ENCODE measurements around the gene SLC7A4. TPM values are rescaled to one million over a fixed set of nuclear protein-coding genes. Genes with fewer than 3 reads are reported as not detected.
A peak's percentile ranks its signal among the peaks of the same experiment; 100 is the strongest.
"Not testable (repeated sequence)": the region's sequence is repeated elsewhere in the genome, so short reads cannot be mapped to it uniquely, and the experiment has no call there.

The SLC7A4 gene
- polyA plus RNA-seq, 1 experiment = 0.29 TPM

- ChIA-PET POLR2A (no interaction called here), CTCF (interaction anchor here (1.0 to 1.3 kb wide), 2 partner anchors 14 to 126 kb away, joined by 3 read pairs; no protein-coding TSS in a partner anchor)
- Histone ChIP-seq H3K27me3 (ENCODE audit: control insufficient read depth, insufficient read depth, low read length) (no peaks in the 10 kb centered on the region), H3K36me3 (ENCODE audit: control insufficient read depth, insufficient read depth, low read length) (0 out of 2 replicates have a peak, but pooled peaks cover 2% of the 10 kb centered on the region), H3K4me3 (ENCODE audit: low read depth, low read length) (no peak overlapping the region)
- TF ChIP-seq CTCF (IDR thresholded peaks at IDR 0.05; ENCODE audit: insufficient read depth, low read depth, low read length) = no peak
- DNase-seq (ENCODE audit: low read depth) = no peak
Measured at GRCh38 chr22:21010426-21011113, 21.8 kb downstream of the SLC7A4 start.

- DNase-seq (ENCODE audit: low read depth) = no peak
- no peaks in the 10 kb centered on the region for H3K27me3 ChIP-seq (ENCODE audit: control insufficient read depth, insufficient read depth, low read length)
- ChIA-PET CTCF (interaction anchor here (1.0 to 1.3 kb wide), 2 partner anchors 14 to 125 kb away, joined by 3 read pairs; no protein-coding TSS in a partner anchor), POLR2A (no interaction called here)
- H3K36me3 ChIP-seq (ENCODE audit: control insufficient read depth, insufficient read depth, low read length) = 0 out of 2 replicates have a peak, but pooled peaks cover 2% of the 10 kb centered on the region
- TF ChIP-seq CTCF (IDR thresholded peaks at IDR 0.05; ENCODE audit: insufficient read depth, low read depth, low read length) = no peak
- H3K4me3 ChIP-seq (ENCODE audit: low read depth, low read length) = no peak overlapping the region
Measured at GRCh38 chr22:21009638-21010425, 22.5 kb downstream of the SLC7A4 start.

- CTCF ChIA-PET = interaction anchor here (1.3 kb wide), 1 partner anchor 15 kb away, joined by 3 read pairs; no protein-coding TSS in a partner anchor
- DNase-seq (ENCODE audit: low read depth); H3K4me3 ChIP-seq (ENCODE audit: low read depth, low read length); POLR2A ChIA-PET; H3K27me3 ChIP-seq (ENCODE audit: control insufficient read depth, insufficient read depth, low read length); H3K36me3 ChIP-seq (ENCODE audit: control insufficient read depth, insufficient read depth, low read length): not testable (repeated sequence)
Measured at GRCh38 chr22:21009208-21009607, 23.2 kb downstream of the SLC7A4 start.

GRCh38 chr22:21003782-21004181 lies 28.6 kb downstream of the SLC7A4 start:
- H3K27me3 ChIP-seq (ENCODE audit: control insufficient read depth, insufficient read depth, low read length) = no peaks in the 10 kb centered on the region
- DNase-seq (ENCODE audit: low read depth) = no peak
- no peak overlapping the region for H3K4me3 ChIP-seq (ENCODE audit: low read depth, low read length)
- ChIA-PET CTCF (interaction anchor here (0.9 to 2.3 kb wide), 2 partner anchors 16 to 99 kb away, joined by 4 to 10 read pairs; no protein-coding TSS in a partner anchor), POLR2A (no interaction called here)
- peaks cover 12% of the 10 kb centered on the region for H3K36me3 ChIP-seq (ENCODE audit: control insufficient read depth, insufficient read depth, low read length)
- no peak for TF ChIP-seq CTCF (IDR thresholded peaks at IDR 0.05; ENCODE audit: insufficient read depth, low read depth, low read length)

- TF ChIP-seq CTCF (IDR thresholded peaks at IDR 0.05; ENCODE audit: insufficient read depth, low read depth, low read length) = no peak
- DNase-seq (ENCODE audit: low read depth) = peak; percentile 59
- Histone ChIP-seq H3K4me3 (ENCODE audit: low read depth, low read length) (peak within 1 kb of the TSS; percentile 71), H3K36me3 (ENCODE audit: control insufficient read depth, insufficient read depth, low read length) (peaks cover 17% of the 10 kb centered on the region), H3K27me3 (ENCODE audit: control insufficient read depth, insufficient read depth, low read length) (no peaks in the 10 kb centered on the region)
- ChIA-PET CTCF (interaction anchor here (0.7 to 2.3 kb wide), 10 partner anchors 12 to 116 kb away, joined by 3 to 10 read pairs (median 4); partner anchors contain the start of genes LZTR1 and P2RX6), POLR2A (interaction anchor here (0.7 kb wide), 1 partner anchor 28 kb away, joined by 3 read pairs; no protein-coding TSS in a partner anchor)
Measured at GRCh38 chr22:21001601-21002325, 30.6 kb downstream of the SLC7A4 start, which contains the start of gene THAP7. Gene THAP7, minus strand, starts transcription at chr22:21002118. Its CDS starts 207 bp downstream, at chr22:21001911.
